Panc1 (cell line): ENCODE results near the gene ZNF469.

Source experiments
- TF ChIP-seq, protein P1 (sequence below), 2 experiments: IDR thresholded peaks; 2 replicates each; pipeline ENCODE4 v1.6.1; 2011 to 2012; ENCODE audit warnings: low read depth in 2 of 2, control low read depth in 1 of 2, low read length in 1 of 2, mild to moderate bottlenecking in 1 of 2, moderate library complexity in 1 of 2; ENCODE audit not compliant: insufficient read depth in 1 of 2
- TF ChIP-seq, protein P2 (sequence below): fragments of 450-650 bp; IDR thresholded peaks from 2 replicates; pipeline ENCODE4 v1.5.1; 2017; ENCODE audit warnings: mild to moderate bottlenecking

DNA sequence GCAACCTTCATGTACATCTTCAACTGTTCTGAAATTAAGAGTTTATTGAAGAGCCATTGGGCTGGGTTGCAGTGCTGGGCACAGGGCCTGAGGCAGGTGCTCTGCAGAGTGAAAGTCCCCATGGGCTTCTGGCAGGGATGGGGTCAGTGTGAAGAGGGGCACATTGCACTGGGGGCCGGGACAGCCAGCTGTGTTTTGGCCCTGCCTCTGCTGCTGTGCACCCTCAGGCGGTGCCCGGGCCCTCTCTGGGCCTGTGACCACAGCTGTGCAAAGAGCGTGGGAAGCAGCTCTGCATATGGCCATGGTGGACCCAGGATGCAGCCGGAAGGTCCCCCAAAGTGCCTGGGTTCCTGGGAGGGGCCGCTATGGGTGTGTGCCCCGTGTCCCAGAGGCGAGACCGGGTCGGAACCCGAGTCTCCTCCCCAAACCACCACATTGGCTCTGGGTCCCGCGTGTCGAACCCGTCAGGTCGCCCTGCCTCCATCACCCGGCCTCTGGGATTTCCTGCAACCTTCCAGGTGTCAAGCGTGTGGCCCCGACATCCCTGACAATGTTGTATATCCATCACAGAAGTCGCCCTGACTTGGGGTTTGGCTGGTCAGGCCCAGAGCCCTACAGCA lies 38.2 kb upstream of the ZNF469 start:
- TF ChIP-seq, protein P1, sequence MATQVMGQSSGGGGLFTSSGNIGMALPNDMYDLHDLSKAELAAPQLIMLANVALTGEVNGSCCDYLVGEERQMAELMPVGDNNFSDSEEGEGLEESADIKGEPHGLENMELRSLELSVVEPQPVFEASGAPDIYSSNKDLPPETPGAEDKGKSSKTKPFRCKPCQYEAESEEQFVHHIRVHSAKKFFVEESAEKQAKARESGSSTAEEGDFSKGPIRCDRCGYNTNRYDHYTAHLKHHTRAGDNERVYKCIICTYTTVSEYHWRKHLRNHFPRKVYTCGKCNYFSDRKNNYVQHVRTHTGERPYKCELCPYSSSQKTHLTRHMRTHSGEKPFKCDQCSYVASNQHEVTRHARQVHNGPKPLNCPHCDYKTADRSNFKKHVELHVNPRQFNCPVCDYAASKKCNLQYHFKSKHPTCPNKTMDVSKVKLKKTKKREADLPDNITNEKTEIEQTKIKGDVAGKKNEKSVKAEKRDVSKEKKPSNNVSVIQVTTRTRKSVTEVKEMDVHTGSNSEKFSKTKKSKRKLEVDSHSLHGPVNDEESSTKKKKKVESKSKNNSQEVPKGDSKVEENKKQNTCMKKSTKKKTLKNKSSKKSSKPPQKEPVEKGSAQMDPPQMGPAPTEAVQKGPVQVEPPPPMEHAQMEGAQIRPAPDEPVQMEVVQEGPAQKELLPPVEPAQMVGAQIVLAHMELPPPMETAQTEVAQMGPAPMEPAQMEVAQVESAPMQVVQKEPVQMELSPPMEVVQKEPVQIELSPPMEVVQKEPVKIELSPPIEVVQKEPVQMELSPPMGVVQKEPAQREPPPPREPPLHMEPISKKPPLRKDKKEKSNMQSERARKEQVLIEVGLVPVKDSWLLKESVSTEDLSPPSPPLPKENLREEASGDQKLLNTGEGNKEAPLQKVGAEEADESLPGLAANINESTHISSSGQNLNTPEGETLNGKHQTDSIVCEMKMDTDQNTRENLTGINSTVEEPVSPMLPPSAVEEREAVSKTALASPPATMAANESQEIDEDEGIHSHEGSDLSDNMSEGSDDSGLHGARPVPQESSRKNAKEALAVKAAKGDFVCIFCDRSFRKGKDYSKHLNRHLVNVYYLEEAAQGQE (IDR thresholded peaks at IDR 0.05; ENCODE audit: insufficient read depth in 1 of 2, low read depth in 2 of 2, low read length in 1 of 2): no peak
- TF ChIP-seq, protein P2, sequence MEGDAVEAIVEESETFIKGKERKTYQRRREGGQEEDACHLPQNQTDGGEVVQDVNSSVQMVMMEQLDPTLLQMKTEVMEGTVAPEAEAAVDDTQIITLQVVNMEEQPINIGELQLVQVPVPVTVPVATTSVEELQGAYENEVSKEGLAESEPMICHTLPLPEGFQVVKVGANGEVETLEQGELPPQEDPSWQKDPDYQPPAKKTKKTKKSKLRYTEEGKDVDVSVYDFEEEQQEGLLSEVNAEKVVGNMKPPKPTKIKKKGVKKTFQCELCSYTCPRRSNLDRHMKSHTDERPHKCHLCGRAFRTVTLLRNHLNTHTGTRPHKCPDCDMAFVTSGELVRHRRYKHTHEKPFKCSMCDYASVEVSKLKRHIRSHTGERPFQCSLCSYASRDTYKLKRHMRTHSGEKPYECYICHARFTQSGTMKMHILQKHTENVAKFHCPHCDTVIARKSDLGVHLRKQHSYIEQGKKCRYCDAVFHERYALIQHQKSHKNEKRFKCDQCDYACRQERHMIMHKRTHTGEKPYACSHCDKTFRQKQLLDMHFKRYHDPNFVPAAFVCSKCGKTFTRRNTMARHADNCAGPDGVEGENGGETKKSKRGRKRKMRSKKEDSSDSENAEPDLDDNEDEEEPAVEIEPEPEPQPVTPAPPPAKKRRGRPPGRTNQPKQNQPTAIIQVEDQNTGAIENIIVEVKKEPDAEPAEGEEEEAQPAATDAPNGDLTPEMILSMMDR: no peak
